IPS-11a (cell line): ENCODE data around the gene FSTL4.
"Not testable (repeated sequence)": the region's sequence is repeated elsewhere in the genome, so short reads cannot be mapped to it uniquely, and the experiment has no call there.

Source experiments
- H3K4me3 ChIP-seq: one replicate; pipeline ENCODE4 v1.5.1; 2013; ENCODE audit warnings: low read depth, low read length, control low read depth

Gene FSTL4

DNA sequence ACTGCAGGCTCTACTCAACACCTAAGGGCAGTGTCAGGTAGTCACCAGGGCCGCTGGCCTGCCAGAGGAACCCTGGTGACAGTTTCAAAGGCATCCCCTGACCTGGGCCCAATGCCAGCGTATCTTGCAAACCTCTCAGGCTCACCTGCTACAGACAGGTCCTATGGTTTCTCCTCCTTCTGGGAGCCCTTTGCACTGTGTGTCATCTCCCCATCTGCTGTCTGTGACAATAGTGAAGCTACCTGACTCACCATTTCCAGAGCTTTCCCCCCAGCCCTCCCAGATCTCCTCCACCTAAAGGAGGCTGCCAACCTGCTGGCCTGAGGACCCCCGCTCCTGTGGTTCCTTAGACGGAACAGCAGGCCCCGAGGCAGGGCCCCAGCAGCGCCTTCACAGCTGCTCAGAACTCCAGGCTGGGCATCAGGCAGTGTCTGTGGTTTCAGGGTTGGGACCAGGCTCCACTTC lies 203.1 kb downstream of the FSTL4 start:
- H3K4me3 ChIP-seq = no peak overlapping the region

DNA sequence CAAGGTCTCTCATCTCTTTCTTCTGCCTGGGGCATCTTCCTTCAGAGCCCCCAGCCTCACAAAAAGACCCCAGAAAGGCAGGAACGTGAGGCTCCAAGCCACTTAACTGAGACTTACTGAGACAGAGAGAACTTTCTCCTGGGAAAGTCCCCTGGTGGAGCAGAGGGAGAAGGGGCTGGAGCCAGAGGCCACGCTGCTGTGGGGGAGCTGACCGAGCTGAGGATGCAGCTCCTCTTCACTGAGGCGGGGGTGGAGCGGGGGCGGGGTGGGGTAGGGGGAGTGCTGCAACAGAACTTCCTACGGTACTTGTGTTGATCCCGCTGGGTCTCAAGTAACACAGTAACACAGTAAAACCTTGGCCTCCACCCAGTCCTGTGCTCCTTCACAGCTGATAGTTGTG lies 204.0 kb downstream of the FSTL4 start:
- H3K4me3 ChIP-seq = no peak overlapping the region

DNA sequence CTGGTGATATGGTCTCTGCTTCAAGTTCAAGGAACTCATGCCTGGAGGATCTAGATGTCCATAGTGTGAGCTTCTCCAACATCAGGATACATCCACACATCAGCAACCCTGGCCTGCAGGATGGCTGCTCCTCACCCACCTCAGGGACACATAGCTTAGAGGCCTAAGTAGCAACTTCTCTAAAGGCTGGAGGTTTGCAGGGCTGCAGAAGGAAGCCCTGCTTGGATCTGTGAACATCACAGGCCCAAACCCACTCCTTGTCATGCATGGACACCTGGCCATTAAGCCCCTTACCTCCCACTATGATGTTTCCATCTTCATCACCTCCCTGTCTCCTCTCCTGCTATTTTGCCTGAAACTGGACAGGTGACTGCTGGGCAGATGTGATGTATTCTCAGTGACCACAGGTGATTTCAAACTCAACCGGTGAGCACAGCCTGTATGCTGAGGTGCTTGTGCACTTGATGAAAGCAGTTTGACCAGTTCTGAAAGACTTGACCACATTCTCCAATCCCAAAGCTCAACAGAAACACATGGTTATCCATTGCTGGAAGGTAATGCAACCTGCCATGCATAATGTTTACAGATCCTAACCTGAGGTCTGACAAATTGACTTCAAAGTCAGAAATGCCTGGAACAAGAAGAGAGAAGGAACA lies 205.2 kb downstream of the FSTL4 start:
- no peak overlapping the region for H3K4me3 ChIP-seq

DNA sequence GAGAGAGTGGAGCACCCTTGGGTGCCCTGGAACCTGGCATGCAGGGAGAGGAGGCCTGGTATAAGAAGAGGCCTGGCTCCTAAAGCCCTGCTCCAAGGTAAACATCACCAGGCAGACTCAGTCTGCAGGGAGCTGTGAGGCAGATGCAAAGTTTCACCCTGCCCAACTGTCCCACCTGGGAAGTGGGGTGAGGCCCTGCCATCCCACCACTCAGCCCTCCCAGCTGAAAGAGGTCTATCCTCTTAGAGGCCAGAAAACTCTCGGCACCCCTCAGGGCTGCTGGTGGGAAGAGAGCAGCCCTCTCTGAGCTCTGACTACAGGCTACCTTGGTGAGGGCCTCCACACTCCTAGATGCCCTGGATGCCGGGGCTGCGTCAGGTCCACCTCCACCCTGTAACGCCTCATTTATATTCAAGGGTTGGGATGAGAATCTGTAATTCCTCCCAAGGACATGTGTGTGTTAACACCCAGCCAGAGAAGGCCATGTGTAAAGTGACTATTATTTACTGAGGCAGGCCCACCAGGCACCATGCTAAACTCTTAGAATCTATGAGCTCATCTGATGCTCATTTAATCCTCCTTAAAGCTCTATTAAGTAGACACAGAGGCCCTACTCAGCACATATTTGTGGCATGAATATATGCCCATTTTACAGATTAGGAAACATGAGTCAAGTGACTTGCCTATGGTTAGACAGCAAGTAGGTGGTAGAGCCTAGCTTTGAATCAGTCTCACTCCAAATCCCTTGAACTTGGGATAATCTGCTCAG lies 205.9 kb downstream of the FSTL4 start:
- H3K4me3 ChIP-seq = no peak overlapping the region

DNA sequence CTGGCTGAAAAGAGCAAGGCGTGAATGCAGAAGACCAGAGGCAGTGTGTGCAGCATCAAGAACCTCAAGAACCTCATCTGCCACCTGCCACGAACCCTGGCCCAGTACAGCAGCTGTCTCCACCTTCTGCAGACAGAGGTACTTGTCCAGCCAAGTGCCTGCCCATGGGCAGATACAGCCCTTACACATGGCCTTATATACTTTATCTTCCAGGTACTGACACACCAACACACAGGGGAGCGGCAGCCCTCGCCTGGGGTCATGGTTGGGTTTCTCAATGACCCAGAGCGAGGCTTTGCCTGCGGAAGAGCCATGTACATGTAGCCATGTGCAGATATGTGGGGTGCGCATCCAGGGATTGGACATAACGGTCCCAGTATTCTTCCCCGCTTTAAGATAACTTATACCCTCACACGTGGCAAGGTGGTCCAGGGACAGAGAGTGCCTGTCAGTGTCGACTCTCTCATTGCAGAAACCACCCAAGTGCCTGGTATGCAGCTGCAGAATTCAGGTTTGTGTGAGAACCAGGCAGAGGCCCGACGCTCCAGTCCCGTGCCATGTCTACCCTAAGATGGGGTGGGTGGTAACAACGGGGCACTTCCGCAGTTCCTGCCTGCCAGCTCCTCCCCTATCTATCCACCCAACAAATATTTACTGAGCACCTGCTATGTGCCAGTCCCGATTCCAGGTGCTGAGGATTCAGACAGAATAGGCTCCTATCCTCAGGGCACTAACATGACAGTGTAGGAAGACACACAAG lies 206.9 kb downstream of the FSTL4 start:
- H3K4me3 ChIP-seq = no peak overlapping the region

DNA sequence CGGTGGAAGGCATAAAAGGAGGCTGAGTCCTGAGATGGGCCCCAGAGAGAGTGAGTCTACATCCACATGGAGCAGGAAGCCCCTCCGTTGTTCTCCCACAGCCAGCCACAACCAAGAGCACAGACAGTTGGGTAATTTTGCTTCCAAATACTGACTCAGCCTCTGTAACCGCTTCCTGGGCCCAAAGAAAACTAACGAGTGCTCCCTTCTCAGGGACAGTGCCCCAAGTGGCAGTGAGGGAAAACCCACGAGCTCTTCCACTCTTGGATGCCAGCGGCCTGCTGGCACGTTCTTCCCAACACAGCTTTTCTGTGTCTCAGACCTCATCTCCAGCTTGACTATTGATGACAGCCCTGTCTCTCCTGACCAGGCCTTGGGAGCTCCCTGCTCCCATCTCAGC lies 207.6 kb downstream of the FSTL4 start:
- H3K4me3 ChIP-seq = no peak overlapping the region

DNA sequence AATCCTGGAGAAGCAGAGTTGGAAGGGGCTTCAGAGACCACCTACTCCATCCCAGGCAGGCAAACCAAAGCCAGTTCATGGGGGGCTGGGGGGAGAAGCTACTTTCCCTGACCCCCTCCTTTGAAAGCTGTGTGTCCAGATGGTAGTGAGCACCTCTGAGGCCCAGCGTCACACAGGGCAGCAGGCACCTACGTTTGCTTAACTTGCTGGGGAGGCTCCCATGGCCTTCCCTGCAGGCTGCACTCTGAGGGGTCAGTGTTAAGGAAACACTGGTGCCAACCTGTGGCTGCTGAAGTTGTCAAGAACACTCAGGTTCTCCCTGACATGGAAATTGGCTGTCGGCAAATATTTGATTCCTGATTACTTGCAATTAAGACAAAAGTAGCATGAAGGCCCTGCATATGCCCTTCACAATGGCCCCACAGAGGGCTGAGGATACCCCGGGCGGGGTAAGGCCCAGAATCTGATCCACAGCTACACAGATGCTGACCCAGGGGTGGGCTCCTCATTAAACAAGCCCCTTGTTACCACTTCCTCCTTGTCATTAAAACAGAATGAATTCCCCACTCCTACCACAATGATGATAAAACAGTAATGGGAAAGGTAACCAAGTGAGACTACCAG lies 208.5 kb downstream of the FSTL4 start:
- H3K4me3 ChIP-seq = no peak overlapping the region

DNA sequence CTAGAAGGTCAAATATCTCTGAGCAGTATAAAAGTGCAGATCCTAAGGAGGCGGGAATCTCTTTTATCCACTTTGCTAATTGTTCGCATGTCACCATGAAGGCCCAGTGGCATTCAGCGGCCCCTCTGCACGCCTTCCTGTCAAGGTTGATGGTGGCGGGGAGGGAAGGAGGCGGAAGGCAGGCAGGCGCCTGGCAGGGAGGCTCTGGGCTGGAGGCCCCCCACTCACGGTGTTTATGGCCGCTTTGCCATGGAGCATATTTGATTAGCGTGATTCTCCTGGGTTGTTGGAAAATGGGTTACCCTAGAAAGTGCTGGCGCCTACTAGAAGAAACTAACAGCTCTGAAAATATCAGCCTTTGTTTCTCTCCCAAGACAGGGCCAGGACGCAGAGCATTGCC lies 209.6 kb downstream of the FSTL4 start:
- no peak overlapping the region for H3K4me3 ChIP-seq

DNA sequence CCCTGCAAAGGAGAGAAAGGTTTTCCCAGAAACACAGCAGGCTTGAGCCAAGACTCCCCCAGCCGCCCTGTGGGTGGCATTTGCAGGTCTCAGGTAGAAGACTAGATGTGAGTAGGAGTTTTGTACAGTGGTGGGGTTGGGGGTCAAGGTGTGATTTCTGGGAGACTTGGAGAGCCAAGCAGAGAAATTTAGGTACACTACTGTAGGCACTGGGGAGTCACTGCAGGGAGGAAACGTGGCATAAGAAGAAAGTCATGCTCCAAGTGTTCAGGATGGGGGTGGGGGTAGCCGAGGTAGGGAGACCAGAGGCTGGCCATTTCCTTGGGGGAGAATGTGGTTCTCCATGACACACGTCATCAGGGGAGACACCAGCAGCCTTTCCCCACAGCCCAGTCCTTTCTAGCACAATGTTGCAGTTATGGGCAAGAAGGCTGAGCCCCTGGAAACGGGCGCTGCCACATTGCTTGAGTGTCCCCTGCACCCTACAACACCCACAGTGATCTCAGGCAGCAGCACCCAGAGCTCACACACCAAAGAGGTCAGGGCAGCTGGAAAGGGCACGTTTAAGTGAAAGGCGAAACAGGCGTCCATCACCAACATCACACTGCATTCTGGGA lies 210.5 kb downstream of the FSTL4 start:
- H3K4me3 ChIP-seq = no peak overlapping the region

DNA sequence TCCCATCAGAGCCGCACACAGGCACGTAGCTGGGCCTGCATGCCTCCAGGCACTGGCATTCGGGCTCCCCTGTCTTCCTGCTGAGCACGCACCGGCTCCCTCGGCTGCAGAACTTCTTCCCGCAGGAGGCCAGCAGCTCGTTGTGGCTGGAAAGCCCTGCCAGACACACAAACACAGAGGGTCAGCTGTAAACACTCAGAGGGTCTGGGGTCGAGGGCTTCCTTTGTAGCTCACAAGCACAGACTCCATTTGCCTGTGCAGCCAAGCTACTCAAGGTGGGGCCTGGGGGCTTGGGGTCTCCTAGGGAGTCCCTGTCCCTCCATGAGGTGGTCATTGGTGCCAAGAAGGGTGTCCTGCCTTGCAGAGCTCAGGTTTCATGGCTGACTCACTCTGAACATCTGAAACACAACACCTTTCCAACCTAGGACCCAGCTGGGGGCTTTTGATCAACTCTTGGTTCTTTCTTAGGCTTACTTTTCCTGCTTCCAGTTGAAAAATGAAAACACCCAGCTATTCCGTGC lies 211.4 kb downstream of the FSTL4 start:
- no peak overlapping the region for H3K4me3 ChIP-seq

DNA sequence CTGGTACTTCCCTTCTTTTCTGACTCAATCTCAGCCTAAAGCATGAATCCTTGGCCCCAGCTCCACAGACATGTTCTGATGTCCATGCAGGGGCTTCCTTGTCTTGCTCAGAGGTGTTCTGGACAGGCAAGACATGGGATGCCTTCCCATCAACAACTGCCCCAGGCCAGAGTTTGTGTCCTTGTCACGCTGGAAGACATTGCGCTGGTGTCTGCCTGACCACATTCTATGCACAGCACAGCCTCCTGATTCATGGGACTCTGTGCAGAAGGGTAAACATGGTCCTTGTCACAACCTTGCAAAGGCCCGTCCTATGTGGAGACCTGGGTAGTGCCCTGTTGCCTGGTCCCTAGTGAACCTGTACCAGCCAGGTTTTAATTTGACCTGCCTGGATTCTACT lies 212.2 kb downstream of the FSTL4 start:
- no peak overlapping the region for H3K4me3 ChIP-seq

DNA sequence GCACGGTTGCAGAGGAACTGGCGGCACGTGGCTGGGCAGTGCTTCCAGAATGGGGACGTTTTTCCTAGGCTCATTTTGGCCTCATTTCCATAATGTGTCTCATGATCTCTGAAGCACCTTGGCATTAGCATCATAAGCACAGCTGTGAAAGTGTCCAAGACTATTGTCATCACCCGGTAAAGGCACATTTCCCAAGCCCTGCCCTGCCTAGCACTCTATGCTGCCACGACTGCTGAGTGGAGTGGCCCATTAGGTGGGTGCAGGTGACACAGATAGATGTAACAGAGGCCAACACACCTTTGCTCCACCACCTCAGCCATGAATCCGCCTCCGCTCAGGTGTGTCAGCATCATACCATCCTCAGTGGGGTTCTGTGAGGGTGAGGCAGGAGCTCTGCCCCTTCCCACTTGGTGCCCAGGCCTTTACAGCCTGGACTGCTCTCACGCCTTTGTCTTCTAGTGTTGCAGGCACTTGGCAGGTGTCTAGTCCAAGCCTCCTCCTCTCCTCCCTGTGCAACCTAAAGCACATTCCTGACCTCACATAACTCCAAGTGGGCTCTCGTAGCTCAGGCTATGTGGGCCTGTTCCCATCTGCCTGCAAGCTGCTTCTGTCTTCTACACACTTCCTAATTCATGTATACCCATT lies 213.0 kb downstream of the FSTL4 start:
- H3K4me3 ChIP-seq = no peak overlapping the region

DNA sequence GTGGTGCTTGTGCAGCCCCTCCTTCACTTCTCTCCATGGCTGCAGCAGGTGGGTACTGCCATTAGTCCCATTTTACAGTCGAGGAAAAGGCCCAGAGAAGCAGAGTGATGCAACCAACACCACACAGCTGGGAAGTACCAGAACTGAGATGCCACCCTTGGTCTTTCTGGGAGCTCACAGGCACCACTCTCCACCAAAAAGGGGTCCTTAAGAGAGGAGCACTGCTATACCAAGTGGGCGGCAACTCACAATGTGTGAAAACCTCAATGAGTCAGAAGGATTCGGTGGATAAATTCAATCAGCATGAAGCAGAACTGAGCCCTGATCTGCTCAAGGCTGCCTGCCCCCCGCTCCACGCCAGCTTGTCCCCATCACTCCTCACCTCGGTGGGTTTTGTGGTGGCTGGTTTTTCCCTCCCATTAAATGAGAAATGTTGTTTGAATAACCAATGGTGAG lies 213.7 kb downstream of the FSTL4 start:
- no peak overlapping the region for H3K4me3 ChIP-seq

DNA sequence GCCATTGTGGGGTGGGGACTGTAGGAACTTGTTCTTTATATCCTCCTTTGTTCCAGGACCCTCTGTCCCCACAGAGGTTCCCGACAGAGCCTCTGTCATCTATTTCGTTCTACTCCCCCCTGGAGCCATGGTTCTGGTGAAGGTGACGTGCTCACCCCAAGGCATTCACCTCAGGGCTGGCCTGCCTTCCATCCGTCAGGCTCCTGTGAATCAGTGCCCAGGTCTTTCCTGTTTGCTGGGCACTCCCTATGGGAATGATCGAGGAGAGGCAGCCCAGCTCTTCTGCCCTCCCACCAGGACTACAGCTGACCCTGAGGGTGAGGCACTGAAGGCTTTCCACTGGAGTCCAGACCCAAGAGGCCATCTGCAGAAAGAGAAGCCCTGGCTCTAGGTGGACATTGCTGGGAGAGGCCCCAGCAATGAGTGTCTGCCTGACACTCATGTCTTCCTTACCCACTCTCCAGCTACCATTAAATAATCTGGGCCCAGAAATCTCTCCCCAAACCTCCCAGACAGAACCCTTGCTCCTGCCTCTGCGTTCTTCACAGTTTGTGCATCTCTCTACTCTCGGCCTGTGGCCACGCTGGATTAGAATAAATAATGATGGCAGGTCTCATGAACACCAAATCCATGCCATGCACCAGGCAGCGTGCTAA lies 214.2 kb downstream of the FSTL4 start:
- H3K4me3 ChIP-seq = no peak overlapping the region

DNA sequence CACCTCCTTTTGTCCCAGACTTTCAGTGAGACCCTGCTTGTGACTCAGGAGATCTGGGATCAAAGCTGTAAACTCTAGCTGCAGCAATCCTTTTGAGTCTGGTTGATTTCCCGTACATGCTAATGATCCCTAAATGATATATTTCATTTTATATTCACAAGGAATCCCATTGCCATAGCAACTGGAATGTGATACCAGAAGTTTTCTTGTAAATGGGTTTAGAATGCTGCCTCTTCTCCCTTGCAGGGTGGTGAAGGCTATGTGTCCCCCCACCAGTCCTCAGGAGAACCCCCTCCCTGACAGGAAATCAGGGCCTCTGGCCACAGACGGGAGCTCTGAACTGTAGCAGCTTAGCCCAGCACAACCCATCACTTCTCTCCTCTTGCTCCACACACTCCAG lies 215.0 kb downstream of the FSTL4 start:
- no peak overlapping the region for H3K4me3 ChIP-seq

DNA sequence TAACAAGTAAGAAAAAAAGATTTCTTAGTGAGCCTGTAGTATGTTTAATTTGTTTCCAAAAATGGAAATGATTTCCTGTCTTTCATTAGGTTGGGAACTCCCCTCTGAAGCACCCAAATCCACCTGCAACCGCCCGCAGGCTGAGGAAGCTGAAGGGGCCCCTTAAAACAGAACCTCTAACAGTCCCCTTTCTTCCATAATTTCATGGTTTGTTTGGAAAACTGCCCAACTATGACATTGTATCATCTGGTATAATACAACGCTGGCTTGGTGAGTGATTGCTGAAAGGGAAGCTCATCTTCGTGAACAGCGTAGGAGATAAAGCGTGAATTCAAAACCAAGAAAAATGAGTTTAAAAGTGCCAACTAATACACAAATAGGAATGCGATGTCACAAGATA lies 215.5 kb downstream of the FSTL4 start:
- no peak overlapping the region for H3K4me3 ChIP-seq

DNA sequence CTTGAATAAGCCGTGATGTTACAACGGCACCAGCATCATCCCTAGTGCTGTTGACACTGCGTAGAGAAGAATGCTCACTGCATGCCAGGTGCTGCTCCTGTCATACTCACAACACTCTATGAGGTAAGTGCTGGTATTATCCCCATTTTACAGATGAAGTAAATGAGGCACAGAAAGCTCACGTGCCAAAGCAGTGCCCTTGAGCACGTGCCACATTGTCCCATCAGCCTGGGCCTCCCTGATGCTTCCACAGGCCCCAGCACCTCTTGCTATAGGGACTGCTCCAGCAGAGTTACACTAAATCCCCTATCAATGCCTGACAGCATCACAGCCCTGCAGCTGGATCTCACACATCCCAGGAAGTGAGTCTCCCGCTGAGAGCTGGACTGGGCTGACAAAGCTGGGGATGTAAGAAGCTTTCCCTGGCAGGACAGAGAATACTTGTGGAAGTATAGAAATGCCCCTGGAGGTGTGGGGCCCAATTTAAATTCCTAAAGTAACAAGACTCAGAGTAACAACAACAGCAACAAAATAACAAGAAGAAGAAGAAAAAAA lies 216.1 kb downstream of the FSTL4 start:
- no peak overlapping the region for H3K4me3 ChIP-seq

DNA sequence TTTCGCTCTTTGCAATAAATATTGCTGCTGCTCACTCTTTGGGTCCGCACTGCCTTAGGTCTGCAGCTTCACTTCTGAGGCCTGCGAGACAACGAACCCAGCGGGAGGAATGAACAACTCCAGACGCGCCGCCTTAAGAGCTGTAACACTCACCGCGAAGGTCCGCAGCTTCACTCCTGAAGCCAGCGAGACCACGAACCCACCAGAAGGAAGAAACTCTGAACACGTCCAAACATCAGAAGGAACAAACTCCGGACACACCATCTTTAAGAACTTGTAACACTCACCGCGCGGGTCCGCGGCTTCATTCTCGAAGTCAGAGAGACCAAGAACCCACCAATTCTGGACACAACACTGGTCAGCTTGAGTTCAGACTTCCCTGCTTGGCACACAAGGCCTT lies 217.1 kb downstream of the FSTL4 start:
- H3K4me3 ChIP-seq = not testable (repeated sequence)

DNA sequence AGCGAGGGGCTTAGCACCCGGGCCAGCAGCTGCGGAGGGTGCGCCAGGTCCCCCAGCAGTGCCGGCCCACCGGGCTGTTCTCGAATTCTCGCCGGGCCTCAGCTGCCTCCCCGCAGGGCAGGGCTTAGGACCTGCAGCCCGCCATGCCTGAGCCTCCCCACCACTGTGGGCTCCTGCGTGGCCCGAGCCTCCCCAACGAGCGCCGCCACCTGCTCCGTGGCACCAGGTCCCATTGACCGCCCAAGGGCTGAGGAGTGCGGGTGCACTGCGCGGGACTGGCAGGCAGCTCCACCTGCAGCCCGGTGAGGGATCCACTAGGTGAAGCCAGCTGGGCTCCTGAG lies 217.9 kb downstream of the FSTL4 start:
- not testable (repeated sequence) for H3K4me3 ChIP-seq
